CMK (cell line): ENCODE results near the gene DOCK2.
A peak's percentile ranks its signal among the peaks of the same experiment; 100 is the strongest.
"Not testable (repeated sequence)": the region's sequence is repeated elsewhere in the genome, so short reads cannot be mapped to it uniquely, and the experiment has no call there.

Experiments used
- DNase-seq: peaks from one replicate; pipeline ENCODE4 v3.0.0-alpha.2; 2010; ENCODE audit warnings: low read depth

Gene DOCK2

GRCh38 chr5:169637549-169638121, 560 bp downstream of the DOCK2 start:
- no peak for DNase-seq

GRCh38 chr5:169641253-169641652, 4.2 kb downstream of the DOCK2 start:
- no peak for DNase-seq

- DNase-seq: no peak
Measured at GRCh38 chr5:169646856-169647255, 9.8 kb downstream of the DOCK2 start.

- DNase-seq: no peak
Measured at GRCh38 chr5:169647566-169647965, 10.5 kb downstream of the DOCK2 start.

GRCh38 chr5:169648725-169649310, 11.7 kb downstream of the DOCK2 start:
- no peak for DNase-seq

- no peak for DNase-seq
Measured at GRCh38 chr5:169649486-169649885, 12.4 kb downstream of the DOCK2 start.

- peak; percentile 88 for DNase-seq
Measured at GRCh38 chr5:169650701-169651331, 13.7 kb downstream of the DOCK2 start.

- no peak for DNase-seq
Measured at GRCh38 chr5:169651526-169651925, 14.5 kb downstream of the DOCK2 start.

GRCh38 chr5:169652057-169652456, 15.0 kb downstream of the DOCK2 start:
- DNase-seq: no peak

- DNase-seq: no peak
Measured at GRCh38 chr5:169653091-169653490, 16.0 kb downstream of the DOCK2 start.

GRCh38 chr5:169655353-169655752, 18.3 kb downstream of the DOCK2 start:
- no peak for DNase-seq

GRCh38 chr5:169656125-169656901, 19.2 kb downstream of the DOCK2 start:
- DNase-seq: no peak

GRCh38 chr5:169657127-169657526, 20.1 kb downstream of the DOCK2 start:
- no peak for DNase-seq

GRCh38 chr5:169662451-169662850, 25.4 kb downstream of the DOCK2 start:
- DNase-seq: not testable (repeated sequence)

- DNase-seq: no peak
Measured at GRCh38 chr5:169663537-169663936, 26.5 kb downstream of the DOCK2 start.

- no peak for DNase-seq
Measured at GRCh38 chr5:169666365-169666764, 29.3 kb downstream of the DOCK2 start.

GRCh38 chr5:169667896-169668674, 31.0 kb downstream of the DOCK2 start:
- no peak for DNase-seq

- no peak for DNase-seq
Measured at GRCh38 chr5:169668732-169669131, 31.7 kb downstream of the DOCK2 start.

GRCh38 chr5:169670769-169671525, 33.9 kb downstream of the DOCK2 start:
- no peak for DNase-seq

GRCh38 chr5:169682026-169682425, 45.0 kb downstream of the DOCK2 start:
- no peak for DNase-seq

GRCh38 chr5:169686137-169686536, 49.1 kb downstream of the DOCK2 start:
- no peak for DNase-seq
